HG03520 (cell line): ENCODE results near the gene LCNL1.
"Not testable (repeated sequence)": the region's sequence is repeated elsewhere in the genome, so short reads cannot be mapped to it uniquely, and the experiment has no call there.

Source experiments
- ATAC-seq: cut with Tn5 transposase; IDR thresholded peaks from one replicate; pipeline ENCODE4 v1.9.1; 2021; ENCODE audit warnings: mild to moderate bottlenecking, moderate library complexity; ENCODE audit not compliant: unreplicated experiment

Gene LCNL1

GRCh38 chr9:137021979-137022661 lies 39.3 kb downstream of the LCNL1 start:
- no peak for ATAC-seq

- ATAC-seq = no peak
Measured at GRCh38 chr9:137022662-137023008, 39.8 kb downstream of the LCNL1 start.

DNA sequence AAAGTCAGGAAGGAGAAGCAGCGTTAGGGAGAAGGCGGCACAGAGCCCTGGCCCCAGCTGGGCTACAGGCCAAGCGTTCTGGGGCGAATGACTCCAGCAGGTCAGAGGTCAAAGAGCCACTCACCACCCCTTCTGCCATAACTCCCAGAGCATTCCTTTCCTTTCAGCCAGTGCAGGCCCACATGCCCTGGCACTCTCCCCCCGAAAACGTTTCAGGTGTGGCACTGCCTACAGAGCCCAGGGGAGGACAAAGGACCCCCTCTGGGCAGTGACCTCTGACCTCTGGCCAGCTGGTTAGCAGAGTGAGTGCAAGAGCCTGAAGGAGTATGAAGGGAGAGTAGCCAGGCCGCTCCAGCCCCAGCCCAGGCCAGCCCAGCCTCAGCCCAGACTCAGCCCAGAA lies 40.4 kb downstream of the LCNL1 start:
- ATAC-seq = no peak

GRCh38 chr9:137023583-137023991 lies 40.8 kb downstream of the LCNL1 start:
- no peak for ATAC-seq

GRCh38 chr9:137025517-137025966 lies 42.7 kb downstream of the LCNL1 start:
- ATAC-seq = no peak

DNA sequence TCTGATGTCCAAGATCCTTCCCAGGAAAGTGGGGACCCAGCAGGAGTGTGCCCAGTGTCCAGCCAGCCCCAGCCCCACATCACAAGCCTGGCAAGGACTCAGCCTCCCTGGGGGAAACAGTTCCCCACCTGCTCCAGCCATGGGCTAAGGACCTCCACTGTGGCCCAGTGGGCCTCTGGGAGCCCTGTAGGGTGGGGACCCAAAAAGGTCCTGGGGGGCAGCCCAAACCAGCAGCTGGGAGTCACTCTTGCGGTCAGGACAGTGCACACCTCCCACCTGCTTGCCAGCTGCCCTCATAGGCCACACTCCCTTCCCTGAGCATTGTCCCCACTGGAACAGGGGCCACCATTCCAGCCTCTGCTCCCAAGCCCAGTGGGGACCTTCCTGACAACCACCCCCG lies 43.6 kb downstream of the LCNL1 start:
- no peak for ATAC-seq

DNA sequence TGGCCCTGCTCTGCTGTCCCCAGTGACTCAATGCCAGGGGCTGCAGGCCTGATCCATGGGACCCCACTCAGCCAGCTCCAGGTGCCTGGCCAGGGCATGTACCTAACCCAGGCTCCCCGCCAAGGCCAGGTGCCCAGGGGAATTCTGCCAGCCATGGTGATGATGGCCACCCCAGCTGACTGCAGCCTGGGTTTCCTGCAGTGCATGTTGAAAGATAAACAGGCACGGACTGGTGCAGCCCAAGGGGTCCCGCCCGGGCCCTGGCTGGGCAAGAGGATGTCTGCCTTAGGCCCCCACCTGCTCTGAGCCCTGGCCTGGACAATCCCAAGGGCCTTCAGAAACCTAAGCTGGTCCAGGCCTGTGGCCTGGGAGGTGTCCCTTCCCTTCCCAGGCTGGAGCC lies 44.0 kb downstream of the LCNL1 start:
- ATAC-seq = no peak

DNA sequence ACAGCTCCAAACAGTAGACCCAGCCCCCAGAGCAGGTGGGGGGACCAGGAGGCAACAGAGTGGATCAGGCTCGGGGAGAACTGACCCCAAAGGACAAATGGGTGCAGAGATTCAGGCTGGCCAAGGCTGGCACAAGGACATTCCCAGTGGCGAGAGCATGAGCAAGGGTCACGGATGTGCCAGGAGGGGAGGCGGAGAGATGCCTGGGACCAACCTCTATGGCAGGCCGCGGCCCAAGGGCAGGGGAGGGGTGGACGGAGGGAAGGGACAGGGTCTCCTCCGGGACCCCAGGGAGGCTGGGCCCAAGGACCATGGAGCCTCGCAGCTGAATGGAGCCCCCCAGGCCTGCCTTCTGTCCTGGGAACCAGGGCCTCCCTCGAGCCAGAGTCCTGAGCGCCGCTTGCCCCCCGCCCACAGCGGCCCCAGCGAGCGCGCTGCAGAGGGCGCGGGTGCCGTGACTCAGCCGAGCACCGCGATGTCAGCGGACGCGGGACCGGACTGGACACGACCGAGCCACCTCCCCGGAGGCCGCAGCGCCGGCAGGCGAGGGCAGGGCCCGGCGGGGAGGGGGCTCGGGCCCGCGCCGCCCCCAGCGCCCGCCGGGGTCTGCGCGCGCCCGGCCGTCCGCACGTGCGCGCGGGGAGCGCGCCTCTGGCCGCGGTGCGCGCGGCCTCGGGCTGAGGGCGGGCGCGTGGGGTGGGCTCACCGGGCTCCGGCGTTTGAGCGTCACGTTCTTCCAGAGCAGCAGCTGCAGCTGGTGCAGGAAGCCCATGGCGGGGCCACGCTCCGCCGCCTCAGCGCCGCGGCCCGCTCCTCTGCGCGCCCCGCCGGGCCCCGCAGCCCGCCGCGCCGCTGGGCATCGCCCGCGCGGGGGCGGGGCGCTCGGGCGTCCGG lies 44.8 kb downstream of the LCNL1 start, which contains the start of gene ABCA2:
Gene ABCA2, minus strand, starts transcription at position 869 of the 894 bp plus-strand sequence. Its CDS starts 97 bp downstream, at position 772.
- no peak for ATAC-seq

DNA sequence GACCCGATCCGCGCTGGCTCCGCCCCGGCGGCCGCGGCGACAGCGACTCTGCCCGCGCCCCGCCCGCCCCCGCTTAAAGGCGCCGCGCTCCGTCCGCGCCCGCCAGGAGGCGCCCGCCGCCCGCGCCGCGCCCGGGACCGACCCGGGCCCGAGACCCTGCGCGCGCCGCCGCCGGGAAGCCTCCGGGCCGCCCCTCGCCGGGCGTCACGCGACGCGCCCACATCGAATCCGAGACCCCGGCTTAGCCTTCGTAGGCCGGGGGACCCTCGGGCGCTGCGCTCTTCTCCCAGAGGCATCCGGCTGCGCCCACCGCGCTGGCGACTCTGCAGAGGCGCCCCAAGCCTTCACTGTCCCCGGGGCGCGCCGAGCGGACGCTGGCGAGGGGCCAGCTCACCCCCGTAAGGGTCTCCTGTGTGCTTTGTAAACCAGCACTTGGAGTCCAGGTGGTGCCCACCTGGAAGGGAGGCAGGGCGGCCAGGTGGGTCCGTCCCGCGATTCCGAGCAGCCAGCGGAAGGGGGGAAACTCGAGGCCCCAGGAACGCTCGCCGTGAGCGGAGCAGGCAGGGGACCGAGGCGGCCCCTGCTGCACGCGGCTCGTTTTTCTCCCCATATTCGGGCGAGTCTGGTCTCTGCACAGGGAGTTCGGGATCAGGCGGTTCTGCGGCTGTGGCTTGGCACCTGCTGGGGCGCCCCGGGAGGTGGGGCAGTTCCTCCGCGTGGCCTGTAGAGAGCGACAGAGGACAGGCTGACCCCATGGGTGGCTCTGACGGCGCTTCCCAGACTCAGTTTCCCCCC lies 45.7 kb downstream of the LCNL1 start:
- peak; percentile 35 for ATAC-seq

GRCh38 chr9:137029058-137029936 lies 46.5 kb downstream of the LCNL1 start:
- peak; percentile 38 for ATAC-seq

- ATAC-seq = no peak
Measured at GRCh38 chr9:137030006-137030405, 47.2 kb downstream of the LCNL1 start.

- no peak for ATAC-seq
Measured at GRCh38 chr9:137030538-137031527, 48.0 kb downstream of the LCNL1 start.

DNA sequence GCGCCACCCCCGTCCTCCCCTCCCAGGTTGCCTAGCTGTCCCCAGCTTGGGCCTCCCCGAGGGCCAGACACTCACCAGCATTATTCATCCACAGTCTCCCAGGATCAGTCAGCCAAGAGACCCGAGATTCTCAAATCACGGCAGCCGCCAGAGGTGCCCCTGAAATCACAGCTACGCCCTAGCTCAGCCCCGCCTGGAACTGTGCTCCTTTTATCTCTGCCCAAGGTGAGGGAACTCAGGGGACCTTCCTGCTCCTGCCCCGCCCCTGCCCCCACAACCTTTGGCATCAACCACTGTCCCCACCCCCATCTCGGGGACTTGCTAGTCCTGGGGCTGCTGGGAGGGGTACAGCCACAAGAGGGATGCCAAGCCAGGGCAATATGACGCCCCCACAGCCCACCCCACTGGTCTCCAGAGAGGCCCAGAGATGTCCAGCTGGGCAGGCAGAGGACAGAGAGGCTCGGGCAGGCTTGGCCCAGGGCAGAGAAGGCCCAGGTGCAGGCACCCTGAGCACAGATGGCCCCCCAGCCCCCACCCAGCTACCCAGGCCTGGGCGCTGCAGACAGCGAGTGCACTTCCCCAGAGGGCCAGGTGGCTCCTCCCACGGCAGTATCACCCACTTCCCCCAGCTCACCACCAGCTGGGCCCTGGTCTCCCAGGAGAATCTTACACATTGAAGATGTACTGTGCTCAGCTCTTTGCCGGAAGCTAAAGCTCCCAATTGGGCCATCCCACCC lies 49.3 kb downstream of the LCNL1 start, which contains the start of gene FUT7:
Gene FUT7, minus strand, starts transcription at position 185 of the 737 bp plus-strand sequence. Its CDS starts 97 bp downstream, at position 88.
- ATAC-seq = no peak

DNA sequence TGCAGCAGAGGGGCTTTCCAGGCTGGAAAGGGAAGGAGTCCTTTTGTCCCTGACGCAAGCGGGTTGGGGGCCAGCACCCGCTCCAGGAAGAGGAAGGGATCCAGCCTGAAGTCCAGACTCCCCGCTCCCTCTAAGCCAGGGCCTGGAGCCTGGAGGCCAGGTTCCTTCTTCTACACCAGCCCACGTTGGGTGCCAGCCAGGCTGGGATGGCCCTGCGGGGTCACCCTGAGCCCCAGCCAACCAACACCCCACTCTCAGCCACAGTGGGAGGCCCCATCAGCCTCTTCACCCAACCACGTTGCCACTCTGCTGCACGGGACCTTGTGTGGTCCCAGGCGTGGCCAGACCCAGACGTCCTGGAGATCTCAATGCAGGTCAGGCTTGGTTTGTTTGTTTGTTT lies 50.1 kb downstream of the LCNL1 start:
- ATAC-seq = no peak

- not testable (repeated sequence) for ATAC-seq
Measured at GRCh38 chr9:137033481-137033880, 50.7 kb downstream of the LCNL1 start.

DNA sequence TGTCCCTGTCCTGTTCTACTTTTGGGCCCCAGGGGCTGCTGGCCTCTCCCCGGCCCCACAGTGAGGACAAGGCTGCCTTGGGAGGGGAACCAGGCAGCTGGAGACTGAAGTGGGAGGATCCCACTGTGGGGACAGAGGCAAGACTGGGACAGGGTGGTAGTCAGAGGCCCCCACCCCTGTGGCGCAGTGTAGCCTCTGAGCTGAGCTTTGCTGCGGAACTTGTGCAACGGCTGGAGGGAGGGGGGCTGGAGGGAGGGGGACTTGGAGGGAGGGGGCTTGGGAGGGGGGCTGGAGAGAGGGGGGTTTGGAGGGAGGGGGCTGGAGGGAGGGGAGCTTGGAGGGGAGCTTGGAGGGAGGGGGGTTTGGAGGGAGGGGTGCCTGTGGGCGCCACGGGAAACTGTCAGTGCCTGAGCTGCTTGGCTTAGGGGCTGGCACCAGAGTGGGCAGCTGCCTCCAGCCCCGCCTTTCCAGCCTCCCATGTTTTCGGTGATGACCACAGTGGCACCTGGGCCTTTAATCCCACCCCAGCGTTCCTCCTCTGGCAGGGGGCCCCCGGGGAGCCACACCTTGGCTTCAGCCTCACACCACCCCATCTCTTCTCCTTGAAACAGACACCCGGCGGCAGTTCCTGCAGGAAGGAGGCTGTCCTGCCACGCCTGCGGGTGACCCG lies 51.4 kb downstream of the LCNL1 start:
- no peak for ATAC-seq

DNA sequence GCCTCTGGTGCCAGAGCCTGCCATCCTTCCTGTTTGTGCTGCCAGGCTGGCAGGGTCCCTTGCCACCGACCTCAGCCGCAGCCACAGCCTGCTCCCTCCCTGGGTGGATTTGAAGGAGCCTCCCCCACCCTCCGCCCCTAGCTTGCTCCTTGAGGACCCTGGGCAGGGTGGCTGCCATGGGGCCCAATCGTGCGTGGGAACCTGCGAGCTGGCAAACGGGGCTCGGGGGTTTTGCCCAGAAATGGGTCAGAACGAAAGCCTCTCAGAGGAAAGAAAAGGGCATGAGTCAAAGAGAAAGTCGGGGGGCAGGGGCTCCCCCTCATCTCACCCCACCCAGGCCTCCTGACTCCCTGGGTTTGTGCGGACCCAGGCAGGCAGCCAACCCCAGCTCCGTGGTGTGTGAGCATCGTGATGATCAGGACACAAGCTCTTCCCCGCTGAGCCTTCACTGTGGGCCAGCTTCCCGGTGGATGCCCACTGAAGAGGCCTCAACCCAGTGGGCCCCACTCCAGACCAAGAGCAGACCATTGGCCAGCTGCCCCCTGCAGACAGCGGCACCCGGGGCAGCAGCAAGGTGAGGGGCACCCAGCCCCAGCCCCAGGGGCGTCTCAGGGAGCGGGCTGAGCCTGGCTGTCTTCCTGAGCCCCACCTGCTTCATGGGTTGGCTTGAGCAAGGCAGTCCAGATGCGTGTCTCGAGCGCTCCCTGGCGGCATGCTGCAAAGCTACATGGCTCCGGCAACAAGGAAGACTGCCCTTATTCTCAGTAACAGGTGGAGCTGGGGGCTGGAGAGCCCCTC lies 52.1 kb downstream of the LCNL1 start:
- peak; percentile 58 for ATAC-seq
